GM23338 (cell line): ENCODE data around the gene TNIP2. TPM values are rescaled to one million over a fixed set of nuclear protein-coding genes. Genes with fewer than 3 reads are reported as not detected.
A peak's percentile ranks its signal among the peaks of the same experiment; 100 is the strongest.

Experiments
- ATAC-seq: fragments of 200-7000 bp; cut with Tn5 transposase; 3 replicates; pipeline ENCODE4 v1.9.1; 2020
- DNase-seq: peaks from one replicate; pipeline ENCODE4 v3.0.0-alpha.2; 2015; ENCODE audit warnings: low spot score
- H2AFZ ChIP-seq: fragments of 200-600 bp; sonication (generic); 2 replicates; pipeline ENCODE4 v1.8.0; 2016; ENCODE audit warnings: antibody characterized with exemption, mild to moderate bottlenecking, moderate library complexity
- H3F3A ChIP-seq: fragments of 200-600 bp; sonication (generic); replicated peaks from 2 replicates; pipeline ENCODE4 v1.8.0; 2017; ENCODE audit warnings: antibody characterized with exemption, mixed run types, low read depth
- H3K27ac ChIP-seq: fragments of 200-600 bp; sonication (generic); 2 replicates; pipeline ENCODE4 v1.6.1; 2016; ENCODE audit warnings: low read depth
- H3K27me3 ChIP-seq: fragments of 200-600 bp; sonication (generic); 2 replicates; pipeline ENCODE4 v1.8.0; 2016; ENCODE audit warnings: mild to moderate bottlenecking, mixed run types, moderate library complexity; ENCODE audit not compliant: insufficient read depth
- H3K36me3 ChIP-seq: fragments of 200-600 bp; sonication (generic); 2 replicates; pipeline ENCODE4 v1.8.0; 2016; ENCODE audit warnings: mild to moderate bottlenecking; ENCODE audit not compliant: insufficient read depth
- H3K4me1 ChIP-seq: fragments of 200-600 bp; sonication (generic); 2 replicates; pipeline ENCODE4 v1.8.0; 2016; ENCODE audit warnings: mild to moderate bottlenecking, moderate library complexity; ENCODE audit not compliant: insufficient read depth
- H3K4me2 ChIP-seq: fragments of 200-600 bp; sonication (generic); 2 replicates; pipeline ENCODE4 v1.7.1; 2017; ENCODE audit warnings: mixed run types
- H3K4me3 ChIP-seq: fragments of 200-600 bp; sonication (generic); 2 replicates; pipeline ENCODE4 v1.6.1; 2016; ENCODE audit warnings: mixed run types
- H3K79me2 ChIP-seq: fragments of 200-600 bp; sonication (generic); replicated peaks from 2 replicates; pipeline ENCODE4 v1.8.0; 2017; ENCODE audit warnings: mild to moderate bottlenecking; ENCODE audit not compliant: insufficient read depth
- H3K9me2 ChIP-seq: fragments of 200-600 bp; sonication (generic); 2 replicates; pipeline ENCODE4 v1.8.0; 2017; ENCODE audit not compliant: insufficient read depth
- H4K20me1 ChIP-seq: fragments of 200-600 bp; sonication (generic); replicated peaks from 2 replicates; pipeline ENCODE4 v1.8.0; 2017; ENCODE audit warnings: mild to moderate bottlenecking; ENCODE audit not compliant: insufficient read depth
- H3K27ac Mint-ChIP-seq: 2 replicates; pipeline ENCODE4 v1.8.0; 2020; ENCODE audit warnings: inconsistent platforms, mild to moderate bottlenecking, moderate library complexity, mixed read lengths
- H3K27me3 Mint-ChIP-seq: 3 replicates; pipeline ENCODE4 v1.8.0; 2022; ENCODE audit warnings: low read depth, mild to moderate bottlenecking, moderate library complexity, mixed read lengths, inconsistent platforms; ENCODE audit not compliant: insufficient read depth, poor library complexity
- H3K36me3 Mint-ChIP-seq: 3 replicates; pipeline ENCODE4 v1.8.0; 2021; ENCODE audit warnings: low read depth, mild to moderate bottlenecking, inconsistent platforms, moderate library complexity, mixed read lengths
- H3K4me1 Mint-ChIP-seq: 3 replicates; pipeline ENCODE4 v1.8.0; 2020; ENCODE audit warnings: mild to moderate bottlenecking, inconsistent platforms, mixed read lengths
- H3K4me3 Mint-ChIP-seq: 3 replicates; pipeline ENCODE4 v1.8.0; 2021; ENCODE audit warnings: moderate library complexity, mild to moderate bottlenecking, inconsistent platforms, mixed read lengths
- H3K9me3 Mint-ChIP-seq: 3 replicates; pipeline ENCODE4 v1.8.0; 2020; ENCODE audit warnings: moderate library complexity, mild to moderate bottlenecking, inconsistent platforms, mixed read lengths
- EZH2 ChIP-seq: fragments of 200-600 bp; sonication (generic); IDR thresholded peaks from one replicate; pipeline ENCODE4 v1.8.0; 2017; ENCODE audit warnings: antibody characterized with exemption, mild to moderate bottlenecking, low read depth; ENCODE audit not compliant: unreplicated experiment
- ZNF462 ChIP-seq: fragments of 250-450 bp; sonication (Bioruptor Pico); IDR thresholded peaks from 2 replicates; pipeline ENCODE4 v1.5.0; 2020; ENCODE audit warnings: mild to moderate bottlenecking, moderate library complexity
- polyA plus RNA-seq: library from polyadenylated mRNA; unstranded; fragments of >200 nt; fragmentation: Nextera tagmentation; extraction: Ambion mirVana; gene quantifications from 2 replicates; pipeline ENCODE4 v1.2.1, GENCODE V29; 2016
- total RNA-seq: library from RNA; depleted of rRNA; stranded (reverse); fragments of >200 nt; shearing (Covaris generic); gene quantifications from 2 replicates; pipeline ENCODE4 v1.2.3, GENCODE V29; 2014

The TNIP2 gene
- total and polyA plus RNA-seq, 2 experiments from 2014 or later: 34.8 to 61.4 TPM

GRCh38 chr4:2793586-2794485 lies 37.7 kb upstream of the TNIP2 start:
- H3K4me1 ChIP-seq: peaks cover 10% of the 10 kb centered on the region
- no peaks in the 10 kb centered on the region for H4K20me1 ChIP-seq
- H3K27ac ChIP-seq: no peak overlapping the region
- H3K36me3 ChIP-seq: no peaks in the 10 kb centered on the region
- peak overlapping the region; percentile 81 for H3K4me2 ChIP-seq
- 0 out of 2 replicates have a peak overlapping the region, but pooled peaks have one; percentile 10 for H2AFZ ChIP-seq
- H3K27me3 ChIP-seq: peaks cover 16% of the 10 kb centered on the region
- H3K27me3 Mint-ChIP-seq: peaks cover 28% of the 10 kb centered on the region
- H3K4me1 Mint-ChIP-seq: peaks cover 33% of the 10 kb centered on the region
- TF ChIP-seq ZNF462 (CRISPR knock-in tag) (no peak), EZH2 (peak; percentile 41)
- H3K4me3 ChIP-seq: peak overlapping the region; percentile 61
- H3K27ac Mint-ChIP-seq: no peak overlapping the region
- 0 out of 2 replicates have a peak, but pooled peaks cover 5% of the 10 kb centered on the region for H3F3A ChIP-seq
- H3K9me2 ChIP-seq: no peaks in the 10 kb centered on the region
- no peaks in the 10 kb centered on the region for H3K36me3 Mint-ChIP-seq
- H3K4me3 Mint-ChIP-seq: peak overlapping the region; percentile 79
- ATAC-seq (peak; percentile 6), DNase-seq (peak; percentile 58)
- no peaks in the 10 kb centered on the region; the same call in 2 of the 3 replicates for H3K9me3 Mint-ChIP-seq
- no peaks in the 10 kb centered on the region for H3K79me2 ChIP-seq
